Natural killer cell (primary cell): ENCODE data around the gene INS. TPM values are rescaled to one million over a fixed set of nuclear protein-coding genes. Genes with fewer than 3 reads are reported as not detected.

Experiments
- ATAC-seq, 3 donors: fragments of 150-1000 bp in 2 of 3; fragments of 200-7000 bp in 1 of 3; cut with Tn5 transposase; 1 replicate in 1 of 3; 2 replicates in 2 of 3; pipeline ENCODE4 v1.10.0; 2021; ENCODE audit warnings: mild to moderate bottlenecking in 2 of 3, moderate library complexity in 2 of 3
- DNase-seq, 2 donors: peaks; one replicate each; pipeline versions ENCODE4 v3.0.0 to v3.0.0-alpha.2; 2013 to 2021; ENCODE audit warnings: mixed read lengths in 1 of 2
- H3K27ac ChIP-seq: one replicate; pipeline ENCODE4 v1.5.1; 2013; ENCODE audit warnings: mild to moderate bottlenecking, low read length
- H3K27me3 ChIP-seq: one replicate; pipeline ENCODE4 v1.6.1; 2013; ENCODE audit warnings: low read length; ENCODE audit not compliant: control insufficient read depth, insufficient read depth
- H3K36me3 ChIP-seq: one replicate; pipeline ENCODE4 v1.6.1; 2013; ENCODE audit warnings: low read length; ENCODE audit not compliant: control insufficient read depth, insufficient read depth
- H3K4me1 ChIP-seq: one replicate; pipeline ENCODE4 v1.6.1; 2013; ENCODE audit warnings: low read length; ENCODE audit not compliant: control insufficient read depth, insufficient read depth
- H3K4me3 ChIP-seq: one replicate; pipeline ENCODE4 v1.5.1; 2013; ENCODE audit warnings: low read length
- H3K9me3 ChIP-seq: one replicate; pipeline ENCODE4 v1.6.1; 2013; ENCODE audit warnings: low read length; ENCODE audit not compliant: control insufficient read depth, insufficient read depth
- H3K27ac Mint-ChIP-seq, 2 donors: one replicate each; pipeline ENCODE4 v1.8.0; 2022; ENCODE audit warnings: mild to moderate bottlenecking in 2 of 2, mixed read lengths in 2 of 2, moderate library complexity in 1 of 2
- H3K27me3 Mint-ChIP-seq, 2 donors: one replicate each; pipeline ENCODE4 v1.8.0; 2022; ENCODE audit warnings: low read depth in 2 of 2, mixed read lengths in 2 of 2
- H3K36me3 Mint-ChIP-seq: one replicate; pipeline ENCODE4 v1.8.0; 2022; ENCODE audit warnings: mixed read lengths
- H3K4me1 Mint-ChIP-seq, 2 donors: one replicate each; pipeline ENCODE4 v1.8.0; 2022; ENCODE audit warnings: mixed read lengths in 2 of 2
- H3K4me3 Mint-ChIP-seq: one replicate; pipeline ENCODE4 v1.8.0; 2022; ENCODE audit warnings: mild to moderate bottlenecking, moderate library complexity, mixed read lengths
- H3K9me3 Mint-ChIP-seq, 2 donors: one replicate each; pipeline ENCODE4 v1.8.0; 2022; ENCODE audit warnings: mixed read lengths in 2 of 2
- CTCF ChIP-seq: fragments of 200-600 bp; IDR thresholded peaks from one replicate; pipeline ENCODE4 v1.8.0; 2022; ENCODE audit warnings: antibody characterized with exemption
- WGBS: methylation state at CpG from one replicate; pipeline ENCODE4 v1.1.7; 2013; ENCODE audit warnings: missing lambda C conversion rate; ENCODE audit not compliant: insufficient coverage; 5-methylcytosine and 5-hydroxymethylcytosine counted together
- intact Hi-C: fragments of 100-400 bp; cut with micrococcal nuclease; formaldehyde crosslinking; loops from one replicate; pipeline ENCODE4 v1.14.2; 2022
- total RNA-seq, 4 donors: library from RNA; stranded (reverse); fragments of 120-200 nt in 1 of 4; gene quantifications; one replicate each; pipeline versions ENCODE4 v1.2.3 to v1.2.4, GENCODE V29; 2013 to 2022

INS gene
- total RNA-seq, 3 donors from 2014 or later (not counting 1 experiment from before 2014, with no cell fraction given): not detected

GRCh38 chr11:2129699-2130366 is 31.2 kb downstream of the INS start:
- Mint-ChIP-seq H3K4me3 (no peak overlapping the region), H3K27me3 (peaks cover 8 to 30% of the 10 kb centered on the region in 2 donors), H3K27ac (no peak overlapping the region), H3K4me1 (no peaks in the 10 kb centered on the region), H3K9me3 (peaks cover 0 to 3% of the 10 kb centered on the region in 2 donors), H3K36me3 (no peaks in the 10 kb centered on the region)
- Histone ChIP-seq H3K36me3 (peaks cover 9% of the 10 kb centered on the region), H3K27me3 (no peaks in the 10 kb centered on the region), H3K4me3 (no peak overlapping the region), H3K9me3 (no peaks in the 10 kb centered on the region), H3K4me1 (no peaks in the 10 kb centered on the region), H3K27ac (no peak overlapping the region)
- intact Hi-C loops: no loop called here
- no peak for DNase-seq
- WGBS: 90% methylated on average over 24 of the region's 25 CpGs
- no peak for ATAC-seq
- no peak for TF ChIP-seq CTCF

GRCh38 chr11:2129308-2129698 is 31.7 kb downstream of the INS start:
- H3K27me3 Mint-ChIP-seq: peaks cover 8 to 34% of the 10 kb centered on the region in 2 donors
- no peak for ATAC-seq

GRCh38 chr11:2128511-2129307 is 32.3 kb downstream of the INS start:
- ATAC-seq: no peak
- intact Hi-C loops: no loop called here

More at GRCh38 chr11:2129308-2129698, 31.7 kb downstream of the INS start:
- H3K9me3 Mint-ChIP-seq: peaks cover 0 to 5% of the 10 kb centered on the region in 2 donors
- H3K36me3 Mint-ChIP-seq: no peaks in the 10 kb centered on the region
- Histone ChIP-seq H3K9me3 (no peaks in the 10 kb centered on the region), H3K27me3 (no peaks in the 10 kb centered on the region), H3K4me3 (no peak overlapping the region), H3K36me3 (peaks cover 9% of the 10 kb centered on the region), H3K4me1 (no peaks in the 10 kb centered on the region), H3K27ac (no peak overlapping the region)
- WGBS: 91% methylated on average over 17 of the region's 17 CpGs
- TF ChIP-seq CTCF: no peak
- no peak for DNase-seq
- H3K4me1 Mint-ChIP-seq: no peaks in the 10 kb centered on the region
- H3K4me3 Mint-ChIP-seq: no peak overlapping the region
- H3K27ac Mint-ChIP-seq: no peak overlapping the region
- intact Hi-C loops: no loop called here

More at GRCh38 chr11:2128511-2129307, 32.3 kb downstream of the INS start:
- H3K4me3 ChIP-seq: no peak overlapping the region
- Mint-ChIP-seq H3K36me3 (no peaks in the 10 kb centered on the region), H3K27ac (no peak overlapping the region), H3K4me1 (no peaks in the 10 kb centered on the region), H3K27me3 (peaks cover 8 to 35% of the 10 kb centered on the region in 2 donors), H3K9me3 (peaks cover 0 to 5% of the 10 kb centered on the region in 2 donors), H3K4me3 (no peak overlapping the region)
- H3K4me1 ChIP-seq: no peaks in the 10 kb centered on the region
- no peaks in the 10 kb centered on the region for H3K9me3 ChIP-seq
- no peak for TF ChIP-seq CTCF
- H3K36me3 ChIP-seq: peaks cover 9% of the 10 kb centered on the region
- 82% methylated on average over 11 of the region's 12 CpGs for WGBS
- no peaks in the 10 kb centered on the region for H3K27me3 ChIP-seq
- DNase-seq: no peak
- no peak overlapping the region for H3K27ac ChIP-seq
